Sigmoid colon (tissue), 4 donors: Measurements from ENCODE around the gene ATP6V0B.

Experiments
- EP300 ChIP-seq, 4 donors: sonication (generic); formaldehyde crosslinking; IDR thresholded peaks; one replicate each; pipeline ENCODE4 v1.6.1; 2017; ENCODE audit warnings: antibody characterized with exemption in 4 of 4
- POLR2A ChIP-seq, 2 donors: fragments of 450-650 bp; IDR thresholded peaks; one replicate each; pipeline ENCODE4 v1.6.1; 2016; ENCODE audit warnings: antibody characterized with exemption in 2 of 2, mild to moderate bottlenecking in 2 of 2, moderate library complexity in 2 of 2
- TF ChIP-seq, protein P1 (sequence below), 4 experiments: fragments of 450-650 bp in 3 of 4; fragments of 200-600 bp in 1 of 4; IDR thresholded peaks; one replicate each; pipeline ENCODE4 v1.5.1; 2016 to 2019; ENCODE audit warnings: antibody characterized with exemption in 4 of 4, mild to moderate bottlenecking in 3 of 4, moderate library complexity in 2 of 4

DNA sequence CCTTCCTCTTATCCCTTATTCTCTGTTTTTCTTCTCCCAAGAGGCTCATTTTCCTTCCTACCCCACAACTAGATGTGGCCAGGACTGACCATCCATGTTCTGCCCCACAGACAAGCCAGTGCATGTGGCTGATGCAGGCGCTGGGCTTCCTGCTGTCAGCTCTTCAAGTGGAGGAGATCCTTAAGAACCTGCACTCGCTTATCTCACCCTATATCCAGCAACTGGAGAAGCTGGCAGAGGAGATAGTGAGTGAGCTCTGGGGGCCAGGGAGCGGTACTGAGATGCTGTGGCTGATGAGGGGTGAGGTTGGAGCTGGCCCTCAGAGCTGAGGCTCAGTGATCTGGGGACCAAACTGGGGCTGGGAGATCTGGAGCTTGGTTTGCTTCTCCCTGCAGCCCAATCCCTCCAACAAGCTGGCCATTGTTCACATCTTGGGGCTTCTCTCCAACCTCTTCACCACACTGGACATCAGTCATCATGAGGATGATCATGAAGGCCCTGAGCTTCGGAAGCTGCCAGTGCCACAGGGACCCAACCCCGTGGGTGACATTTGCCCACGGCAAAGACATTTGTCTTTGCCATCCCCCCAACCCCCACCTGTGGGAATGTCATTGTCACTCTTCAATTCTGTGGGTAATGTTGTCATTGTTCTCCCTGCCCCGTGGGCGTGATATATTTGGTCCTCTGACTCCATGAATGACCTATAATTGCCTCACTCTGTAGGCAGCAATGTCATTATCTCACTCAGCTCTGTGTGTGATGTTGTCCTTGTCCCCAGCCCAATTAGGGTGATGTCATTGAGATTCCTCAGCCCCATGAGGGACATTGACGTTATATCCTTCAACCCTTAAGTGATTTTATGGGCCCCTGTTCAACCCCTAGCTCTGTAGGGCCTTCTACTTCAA lies 16.2 kb upstream of the ATP6V0B start:
- TF ChIP-seq, protein P1, sequence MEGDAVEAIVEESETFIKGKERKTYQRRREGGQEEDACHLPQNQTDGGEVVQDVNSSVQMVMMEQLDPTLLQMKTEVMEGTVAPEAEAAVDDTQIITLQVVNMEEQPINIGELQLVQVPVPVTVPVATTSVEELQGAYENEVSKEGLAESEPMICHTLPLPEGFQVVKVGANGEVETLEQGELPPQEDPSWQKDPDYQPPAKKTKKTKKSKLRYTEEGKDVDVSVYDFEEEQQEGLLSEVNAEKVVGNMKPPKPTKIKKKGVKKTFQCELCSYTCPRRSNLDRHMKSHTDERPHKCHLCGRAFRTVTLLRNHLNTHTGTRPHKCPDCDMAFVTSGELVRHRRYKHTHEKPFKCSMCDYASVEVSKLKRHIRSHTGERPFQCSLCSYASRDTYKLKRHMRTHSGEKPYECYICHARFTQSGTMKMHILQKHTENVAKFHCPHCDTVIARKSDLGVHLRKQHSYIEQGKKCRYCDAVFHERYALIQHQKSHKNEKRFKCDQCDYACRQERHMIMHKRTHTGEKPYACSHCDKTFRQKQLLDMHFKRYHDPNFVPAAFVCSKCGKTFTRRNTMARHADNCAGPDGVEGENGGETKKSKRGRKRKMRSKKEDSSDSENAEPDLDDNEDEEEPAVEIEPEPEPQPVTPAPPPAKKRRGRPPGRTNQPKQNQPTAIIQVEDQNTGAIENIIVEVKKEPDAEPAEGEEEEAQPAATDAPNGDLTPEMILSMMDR (IDR thresholded peaks at IDR 0.05) = no peak
- TF ChIP-seq POLR2A (IDR thresholded peaks at IDR 0.05) (no peak), EP300 (IDR thresholded peaks at IDR 0.05) (no peak)
